Liver (tissue), 3 donors: ENCODE results near the gene ABHD10.

Source experiments
- ATF3 ChIP-seq: IDR thresholded peaks from 2 replicates; pipeline ENCODE4 v1.6.1; 2016; ENCODE audit warnings: antibody characterized with exemption
- CTCF ChIP-seq: fragments of 150-350 bp; IDR thresholded peaks from 2 replicates; pipeline ENCODE4 v1.5.1; 2017; ENCODE audit warnings: improper control_type of control experiment, low read depth, low read length; ENCODE audit not compliant: missing input control
- FOXA1 ChIP-seq: IDR thresholded peaks from 2 replicates; pipeline ENCODE4 v1.6.1; 2016; ENCODE audit warnings: antibody characterized with exemption
- GABPA ChIP-seq, 2 donors: IDR thresholded peaks in 1 of 2; conservative IDR thresholded peaks in 1 of 2; 2 replicates each; pipeline ENCODE4 v1.6.1; 2016; ENCODE audit warnings: antibody characterized with exemption in 2 of 2, mild to moderate bottlenecking in 1 of 2, moderate library complexity in 1 of 2
- MAX ChIP-seq: IDR thresholded peaks from 2 replicates; pipeline ENCODE4 v1.6.1; 2016; ENCODE audit warnings: antibody characterized with exemption
- TAF1 ChIP-seq: conservative IDR thresholded peaks from 2 replicates; pipeline ENCODE4 v1.6.1; 2016; ENCODE audit warnings: antibody characterized with exemption, mild to moderate bottlenecking
- YY1 ChIP-seq: IDR thresholded peaks from 2 replicates; pipeline ENCODE4 v1.6.1; 2016; ENCODE audit warnings: antibody characterized with exemption, mild to moderate bottlenecking
- ZBTB33 ChIP-seq: IDR thresholded peaks from 2 replicates; pipeline ENCODE4 v1.6.1; 2016; ENCODE audit warnings: antibody characterized with exemption
- donor health status: healthy.
- donor health status: healthy.

GRCh38 chr3:111956449-111956848, 22.4 kb upstream of the ABHD10 start:
- TF ChIP-seq ATF3: no peak
- TF ChIP-seq YY1: no peak
- no peak for TF ChIP-seq CTCF
- TF ChIP-seq FOXA1: no peak
- no peak for TF ChIP-seq GABPA (IDR thresholded peaks at IDR 0.05 in 1 of 2, conservative IDR thresholded peaks at IDR 0.05 in 1 of 2)
- no peak for TF ChIP-seq ZBTB33
- no peak for TF ChIP-seq TAF1
- TF ChIP-seq MAX: no peak
